GM18517 (cell line): ENCODE measurements around the gene FBXW12.

Experiments
- ATAC-seq: cut with Tn5 transposase; IDR thresholded peaks from one replicate; pipeline ENCODE4 v1.9.1; 2021; ENCODE audit warnings: mild to moderate bottlenecking, moderate library complexity; ENCODE audit not compliant: unreplicated experiment

FBXW12 gene

GRCh38 chr3:48420561-48420960, 48.5 kb downstream of the FBXW12 start:
- no peak for ATAC-seq

- ATAC-seq = no peak
These were observed 50.3 kb downstream of the FBXW12 start for GRCh38 chr3:48422272-48422671.

- no peak for ATAC-seq
These were observed 50.7 kb downstream of the FBXW12 start for GRCh38 chr3:48422681-48423080.

- ATAC-seq = no peak
These were observed 51.3 kb downstream of the FBXW12 start for GRCh38 chr3:48423241-48423882.

GRCh38 chr3:48423883-48424695, 52.1 kb downstream of the FBXW12 start:
- no peak for ATAC-seq

GRCh38 chr3:48425281-48425812, 53.3 kb downstream of the FBXW12 start:
- ATAC-seq = no peak

GRCh38 chr3:48426401-48426909, 54.4 kb downstream of the FBXW12 start:
- ATAC-seq = no peak

GRCh38 chr3:48426944-48427629, 55.1 kb downstream of the FBXW12 start:
- ATAC-seq = no peak

GRCh38 chr3:48427630-48427962, 55.6 kb downstream of the FBXW12 start:
- no peak for ATAC-seq

GRCh38 chr3:48428088-48428571, 56.1 kb downstream of the FBXW12 start:
- ATAC-seq = no peak

GRCh38 chr3:48428572-48429316, 56.7 kb downstream of the FBXW12 start:
- no peak for ATAC-seq

GRCh38 chr3:48429317-48429959, 57.4 kb downstream of the FBXW12 start:
- no peak for ATAC-seq

GRCh38 chr3:48429960-48430707, 58.1 kb downstream of the FBXW12 start, which contains the start of gene PLXNB1:
Gene PLXNB1 (minus strand): TSS chr3:48430086. CDS start chr3:48424611, 5,475 bp downstream.
- ATAC-seq = no peak

- no peak for ATAC-seq
These were observed 58.7 kb downstream of the FBXW12 start for GRCh38 chr3:48430708-48431101.

- ATAC-seq = no peak
These were observed 59.4 kb downstream of the FBXW12 start for GRCh38 chr3:48431224-48432029.

- ATAC-seq = no peak
These were observed 60.7 kb downstream of the FBXW12 start for GRCh38 chr3:48432411-48433371.

GRCh38 chr3:48433472-48434118, 61.6 kb downstream of the FBXW12 start:
- no peak for ATAC-seq
